ENCODE data around the gene GGA3. TPM values are rescaled to one million over a fixed set of nuclear protein-coding genes. Genes with fewer than 3 reads are reported as not detected.

Gene GGA3
- total RNA-seq, 1 experiment from 2014 or later, result 58.3 TPM

DNA sequence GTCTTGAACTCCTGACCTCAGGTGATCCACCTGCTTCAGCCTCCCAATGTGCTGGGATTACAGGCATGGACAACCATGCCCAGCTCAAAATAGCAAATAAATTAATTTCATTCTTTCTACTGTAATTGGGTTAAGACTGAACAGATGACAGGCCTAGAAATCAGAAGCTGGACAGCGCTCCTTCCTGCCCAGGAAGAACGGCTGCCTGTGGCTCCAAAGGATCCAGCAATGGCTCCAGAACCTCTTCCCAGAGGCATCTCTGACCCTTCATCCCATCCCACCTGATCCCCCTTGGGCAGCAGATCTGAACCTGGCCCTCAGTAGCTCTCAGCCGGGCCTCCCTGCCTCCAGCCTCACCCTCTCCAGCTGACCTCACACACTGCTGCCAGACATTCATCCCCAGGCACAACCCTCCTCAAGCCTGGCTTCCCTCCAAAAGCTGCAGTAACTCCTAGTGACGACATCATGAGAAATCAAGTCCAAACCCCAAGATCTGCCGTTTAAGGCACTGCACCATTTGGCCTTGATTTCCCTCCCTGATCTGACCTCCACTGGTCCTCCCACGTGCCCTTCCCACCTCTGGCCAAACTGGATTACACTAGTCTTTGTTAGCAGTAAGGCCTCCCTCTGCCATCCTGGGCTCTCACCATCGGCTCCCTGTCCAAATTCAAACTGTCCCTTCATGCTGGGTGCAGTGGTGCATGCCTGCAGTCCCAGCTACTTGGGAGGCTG is 12.7 kb upstream of the GGA3 start:
- ChIA-PET CTCF (no interaction called here), POLR2A (interaction anchor here (0.7 to 2.4 kb wide), 3 partner anchors 15 to 1080 kb away, joined by 5 to 12 read pairs (median 5); partner anchors contain the start of genes PRPSAP1 and SLC25A19), RAD21 (ENCODE audit: low non-redundant PET in 1 of 2, low total read pairs in 2 of 2, uncharacterized antibody in 2 of 2, unreplicated experiment in 2 of 2) (no interaction called here)
- no peak overlapping the region for H3K4me3 ChIP-seq (replicated peaks in 1 of 2; ENCODE audit: low read depth in 1 of 2, low read length in 2 of 2)
- no peak overlapping the region for H3K9ac ChIP-seq (ENCODE audit: low read length)
- H3K9me2 ChIP-seq (ENCODE audit: insufficient read depth), result no peaks in the 10 kb centered on the region
- TF ChIP-seq CBX3 (IDR thresholded peaks at IDR 0.05; ENCODE audit: low read depth), result no peak
- TF ChIP-seq JUND (IDR thresholded peaks at IDR 0.05), result no peak
- TF ChIP-seq SIN3A (IDR thresholded peaks at IDR 0.05; ENCODE audit: low read depth), result no peak
- H3K9me3 ChIP-seq (ENCODE audit: control insufficient read depth in 1 of 2, insufficient read depth in 1 of 2, low read depth in 1 of 2, low read length in 2 of 2), result no peaks in the 10 kb centered on the region
- intact Hi-C loops (cut with micrococcal nuclease), result loop anchor here (5.0 kb wide), 1 partner anchor 243 kb away; the partner anchor contains the start of genes CASKIN2 and TSEN54
- no peaks in the 10 kb centered on the region for H3K27me3 ChIP-seq (ENCODE audit: insufficient read depth, low read length)
- ATAC-seq, result no peak
- no TSS peak for BruUV-seq (replicated peaks)
- H3K4me1 ChIP-seq (ENCODE audit: control insufficient read depth in 1 of 2, insufficient read depth in 2 of 2, low read length in 2 of 2), result peaks cover 14 to 32% of the 10 kb centered on the region in 2 experiments
- no peak for DNase-seq (ENCODE audit: low read depth, low spot score)
- H3K4me2 ChIP-seq (ENCODE audit: low read length), result no peak overlapping the region
- H3K36me3 ChIP-seq (ENCODE audit: control insufficient read depth in 1 of 2, insufficient read depth in 2 of 2, low read length in 2 of 2), result peaks cover 4 to 30% of the 10 kb centered on the region in 2 experiments; a peak in 2 of 4 replicates
- H3K79me2 ChIP-seq (ENCODE audit: insufficient read depth, low read length), result peaks cover 9% of the 10 kb centered on the region; the same call in 1 of the 2 replicates
- no peak overlapping the region for H3K27ac ChIP-seq (ENCODE audit: low read depth, low read length)
- no peak overlapping the region for H2AFZ ChIP-seq (ENCODE audit: low read depth, low read length, poor library complexity, severe bottlenecking)
- H4K20me1 ChIP-seq (ENCODE audit: insufficient read depth), result no peaks in the 10 kb centered on the region

- ChIA-PET RAD21 (ENCODE audit: low non-redundant PET in 1 of 2, low total read pairs in 2 of 2, uncharacterized antibody in 2 of 2, unreplicated experiment in 2 of 2) (no interaction called here), POLR2A (interaction anchor here (1.6 to 2.4 kb wide), 3 partner anchors 9 to 17 kb away, joined by 3 to 12 read pairs (median 4); partner anchors contain the start of genes GGA3, MRPS7 and SLC25A19), CTCF (interaction anchor here (0.9 to 2.0 kb wide), 3 partner anchors 12 to 17 kb away, joined by 4 to 11 read pairs (median 4); partner anchors contain the start of genes GGA3 and SLC25A19)
- Histone ChIP-seq H3K9ac (ENCODE audit: low read length) (no peak overlapping the region), H3K4me1 (ENCODE audit: control insufficient read depth in 1 of 2, insufficient read depth in 2 of 2, low read length in 2 of 2) (peaks cover 16 to 34% of the 10 kb centered on the region in 2 experiments), H3K79me2 (ENCODE audit: insufficient read depth, low read length) (peaks cover 9% of the 10 kb centered on the region; the same call in 1 of the 2 replicates), H3K36me3 (ENCODE audit: control insufficient read depth in 1 of 2, insufficient read depth in 2 of 2, low read length in 2 of 2) (peaks cover 3 to 30% of the 10 kb centered on the region in 2 experiments; a peak in 2 of 4 replicates), H4K20me1 (ENCODE audit: insufficient read depth) (no peaks in the 10 kb centered on the region), H3K4me2 (ENCODE audit: low read length) (peak overlapping the region; percentile 84; the same call in 1 of the 2 replicates), H3K27me3 (ENCODE audit: insufficient read depth, low read length) (no peaks in the 10 kb centered on the region), H3K9me2 (ENCODE audit: insufficient read depth) (no peaks in the 10 kb centered on the region), H2AFZ (ENCODE audit: low read depth, low read length, poor library complexity, severe bottlenecking) (no peak overlapping the region), H3K9me3 (ENCODE audit: control insufficient read depth in 1 of 2, insufficient read depth in 1 of 2, low read depth in 1 of 2, low read length in 2 of 2) (no peaks in the 10 kb centered on the region), H3K27ac (ENCODE audit: low read depth, low read length) (no peak overlapping the region; the same call in 1 of the 2 replicates), H3K4me3 (replicated peaks in 1 of 2; ENCODE audit: low read depth in 1 of 2, low read length in 2 of 2) (0 out of 4 replicates have a peak overlapping the region, but pooled peaks of 1 of the 2 experiments have one; percentile 98)
- intact Hi-C loops (cut with micrococcal nuclease), result loop anchor here (5.0 kb wide), 1 partner anchor 244 kb away; the partner anchor contains the start of genes CASKIN2 and TSEN54
- TF ChIP-seq SIN3A (IDR thresholded peaks at IDR 0.05; ENCODE audit: low read depth) (no peak), TCF7L2 (IDR thresholded peaks at IDR 0.05; ENCODE audit: borderline replicate concordance, extremely low read depth, insufficient read depth, insufficient read length) (no peak)
- ATAC-seq, result no peak
- no peak for DNase-seq (ENCODE audit: low read depth, low spot score)
- no TSS peak for BruUV-seq (replicated peaks)
These were observed 11.4 kb upstream of the GGA3 start for GRCh38 chr17:75272848-75273184.
